Measurements from ENCODE around the gene ATP1A2.

- no peak for TF ChIP-seq RNF2 (IDR thresholded peaks at IDR 0.05; ENCODE audit: borderline replicate concordance, low read depth, low read length, missing control alignments, poor library complexity, severe bottlenecking)
- TF ChIP-seq, protein P1, sequence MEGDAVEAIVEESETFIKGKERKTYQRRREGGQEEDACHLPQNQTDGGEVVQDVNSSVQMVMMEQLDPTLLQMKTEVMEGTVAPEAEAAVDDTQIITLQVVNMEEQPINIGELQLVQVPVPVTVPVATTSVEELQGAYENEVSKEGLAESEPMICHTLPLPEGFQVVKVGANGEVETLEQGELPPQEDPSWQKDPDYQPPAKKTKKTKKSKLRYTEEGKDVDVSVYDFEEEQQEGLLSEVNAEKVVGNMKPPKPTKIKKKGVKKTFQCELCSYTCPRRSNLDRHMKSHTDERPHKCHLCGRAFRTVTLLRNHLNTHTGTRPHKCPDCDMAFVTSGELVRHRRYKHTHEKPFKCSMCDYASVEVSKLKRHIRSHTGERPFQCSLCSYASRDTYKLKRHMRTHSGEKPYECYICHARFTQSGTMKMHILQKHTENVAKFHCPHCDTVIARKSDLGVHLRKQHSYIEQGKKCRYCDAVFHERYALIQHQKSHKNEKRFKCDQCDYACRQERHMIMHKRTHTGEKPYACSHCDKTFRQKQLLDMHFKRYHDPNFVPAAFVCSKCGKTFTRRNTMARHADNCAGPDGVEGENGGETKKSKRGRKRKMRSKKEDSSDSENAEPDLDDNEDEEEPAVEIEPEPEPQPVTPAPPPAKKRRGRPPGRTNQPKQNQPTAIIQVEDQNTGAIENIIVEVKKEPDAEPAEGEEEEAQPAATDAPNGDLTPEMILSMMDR (IDR thresholded peaks at IDR 0.05; ENCODE audit: control extremely low read depth in 1 of 3, insufficient read depth in 1 of 3, low read depth in 1 of 3, low read length in 3 of 3): no peak
- no peak for TF ChIP-seq KDM1A (IDR thresholded peaks at IDR 0.05; ENCODE audit: borderline replicate concordance, low read length)
- no peak for TF ChIP-seq BACH1 (IDR thresholded peaks at IDR 0.05; ENCODE audit: low read length)
- no peak for TF ChIP-seq RFX5 (IDR thresholded peaks at IDR 0.05; ENCODE audit: borderline replicate concordance, low read depth, low read length)
- no peak for TF ChIP-seq SP2 (IDR thresholded peaks at IDR 0.05; ENCODE audit: low read length)
- TF ChIP-seq RAD21 (IDR thresholded peaks at IDR 0.05 in 1 of 2, conservative IDR thresholded peaks at IDR 0.05 in 1 of 2; ENCODE audit: low read depth in 2 of 2, low read length in 2 of 2): no peak
- TF ChIP-seq SIX5 (IDR thresholded peaks at IDR 0.05; ENCODE audit: low read depth, low read length): no peak
- no peak for TF ChIP-seq TBP (IDR thresholded peaks at IDR 0.05; ENCODE audit: low read depth, low read length)
- no peak for TF ChIP-seq POLR2AphosphoS5 (IDR thresholded peaks at IDR 0.05; ENCODE audit: low read depth, low read length)
Measured at GRCh38 chr1:160081261-160081936, 34.2 kb upstream of the ATP1A2 start, which contains the start of gene KCNJ9.
